WTC11 (cell line): ENCODE data around the gene GAB2. TPM values are rescaled to one million over a fixed set of nuclear protein-coding genes. Genes with fewer than 3 reads are reported as not detected.

Experiments
- ATAC-seq: fragments of 200-7000 bp; cut with Tn5 transposase; 2 replicates; pipeline ENCODE4 v1.10.0; 2021; ENCODE audit warnings: mild to moderate bottlenecking, moderate library complexity
- CTCF ChIA-PET: fragments of 300-600 bp; sonication (Branson Sonifier 250); formaldehyde crosslinking; loops from one replicate; lab custom pipeline; 2021; ENCODE audit warnings: antibody characterized with exemption; lab: Charles Lee
- POLR2A ChIA-PET: fragments of 350-600 bp; sonication (Branson Sonifier 250); formaldehyde crosslinking; loops from one replicate; lab custom pipeline; 2021; ENCODE audit warnings: antibody characterized with exemption; lab: Charles Lee
- DNase-seq: peaks from one replicate; pipeline ENCODE4 v3.0.0; 2021; ENCODE audit warnings: low spot score
- H3K27ac Mint-ChIP-seq: 2 replicates; pipeline ENCODE4 v1.8.0; 2021; ENCODE audit warnings: mixed read lengths
- H3K27me3 Mint-ChIP-seq: 2 replicates; pipeline ENCODE4 v1.8.0; 2021; ENCODE audit warnings: low read depth, mild to moderate bottlenecking, moderate library complexity, mixed read lengths
- H3K36me3 Mint-ChIP-seq: 2 replicates; pipeline ENCODE4 v1.8.0; 2021; ENCODE audit warnings: mixed read lengths
- H3K4me1 Mint-ChIP-seq: 2 replicates; pipeline ENCODE4 v1.8.0; 2022; ENCODE audit warnings: mixed read lengths
- H3K4me3 Mint-ChIP-seq: 2 replicates; pipeline ENCODE4 v1.8.0; 2021; ENCODE audit warnings: mild to moderate bottlenecking, moderate library complexity, mixed read lengths
- H3K9me3 Mint-ChIP-seq: 2 replicates; pipeline ENCODE4 v1.8.0; 2021; ENCODE audit warnings: mixed read lengths
- AFF4 ChIP-seq: sonication (generic); formaldehyde crosslinking; IDR thresholded peaks from 2 replicates; pipeline ENCODE4 v1.8.1; 2023; ENCODE audit warnings: mild to moderate bottlenecking, missing genetic modification reagents, borderline replicate concordance
- ATF1 ChIP-seq: sonication (generic); formaldehyde crosslinking; IDR thresholded peaks from 2 replicates; pipeline ENCODE4 v1.8.1; 2023; ENCODE audit warnings: mild to moderate bottlenecking, moderate library complexity, missing genetic modification reagents
- E2F5 ChIP-seq: sonication (generic); formaldehyde crosslinking; IDR thresholded peaks from 2 replicates; pipeline ENCODE4 v1.8.1; 2022; ENCODE audit warnings: mild to moderate bottlenecking, moderate library complexity, missing genetic modification reagents
- HMGA2 ChIP-seq: fragments of 250-450 bp; sonication (Bioruptor Pico); IDR thresholded peaks from 2 replicates; pipeline ENCODE4 v1.4.0; 2021; ENCODE audit warnings: mild to moderate bottlenecking, moderate library complexity
- MAX ChIP-seq: sonication (generic); formaldehyde crosslinking; IDR thresholded peaks from 2 replicates; pipeline ENCODE4 v1.8.0; 2022; ENCODE audit warnings: mild to moderate bottlenecking, missing genetic modification reagents
- MLX ChIP-seq: sonication (generic); formaldehyde crosslinking; IDR thresholded peaks from 2 replicates; pipeline ENCODE4 v1.8.1; 2023; ENCODE audit warnings: mild to moderate bottlenecking, missing genetic modification reagents, moderate library complexity
- MXD4 ChIP-seq: fragments of 250-450 bp; sonication (Bioruptor Pico); IDR thresholded peaks from 2 replicates; pipeline ENCODE4 v1.8.0; 2021; ENCODE audit warnings: mild to moderate bottlenecking, moderate library complexity, borderline replicate concordance
- NFATC4 ChIP-seq: fragments of 250-450 bp; sonication (Bioruptor Pico); IDR thresholded peaks from 2 replicates; pipeline ENCODE4 v1.9.0; 2021; ENCODE audit warnings: mild to moderate bottlenecking
- NR2C2 ChIP-seq: sonication (generic); formaldehyde crosslinking; IDR thresholded peaks from 2 replicates; pipeline ENCODE4 v1.8.0; 2022; ENCODE audit warnings: mild to moderate bottlenecking, missing genetic modification reagents
- NR3C1 ChIP-seq: sonication (generic); formaldehyde crosslinking; conservative IDR thresholded peaks from 2 replicates; pipeline ENCODE4 v1.8.1; 2023; ENCODE audit warnings: low read depth, mild to moderate bottlenecking, missing genetic modification reagents
- PREB ChIP-seq: sonication (generic); formaldehyde crosslinking; IDR thresholded peaks from 2 replicates; pipeline ENCODE4 v1.8.1; 2022; ENCODE audit warnings: mild to moderate bottlenecking, missing genetic modification reagents, moderate library complexity, borderline replicate concordance
- ZBTB21 ChIP-seq: sonication (generic); formaldehyde crosslinking; IDR thresholded peaks from 2 replicates; pipeline ENCODE4 v1.8.1; 2023; ENCODE audit warnings: mild to moderate bottlenecking, missing genetic modification reagents, borderline replicate concordance
- ZNF121 ChIP-seq: sonication (generic); formaldehyde crosslinking; IDR thresholded peaks from 2 replicates; pipeline ENCODE4 v1.8.0; 2023; ENCODE audit warnings: missing genetic modification reagents
- ZNF396 ChIP-seq: fragments of 250-450 bp; sonication (Bioruptor Pico); IDR thresholded peaks from 2 replicates; pipeline ENCODE4 v1.8.0; 2021; ENCODE audit warnings: mild to moderate bottlenecking, moderate library complexity, borderline replicate concordance
- ZNF416 ChIP-seq: fragments of 250-450 bp; sonication (Bioruptor Pico); IDR thresholded peaks from 2 replicates; pipeline ENCODE4 v1.9.0; 2021; ENCODE audit warnings: mild to moderate bottlenecking, inconsistent platforms
- ZNF425 ChIP-seq: fragments of 250-450 bp; sonication (Bioruptor Pico); conservative IDR thresholded peaks from 2 replicates; pipeline ENCODE4 v1.9.0; 2021; ENCODE audit warnings: mild to moderate bottlenecking
- ZNF512 ChIP-seq: sonication (generic); formaldehyde crosslinking; IDR thresholded peaks from 2 replicates; pipeline ENCODE4 v1.8.1; 2022; ENCODE audit warnings: missing genetic modification reagents, borderline replicate concordance
- ZNF671 ChIP-seq: fragments of 250-450 bp; sonication (Bioruptor Pico); IDR thresholded peaks from 2 replicates; pipeline ENCODE4 v1.8.0; 2021; ENCODE audit warnings: mild to moderate bottlenecking
- total RNA-seq: library from RNA; stranded (reverse); gene quantifications from 3 replicates; pipeline ENCODE4 v1.2.3, GENCODE V29; 2021

Gene GAB2
- total RNA-seq, 1 experiment from 2014 or later = 10.6 TPM

GRCh38 chr11:78230161-78230877 lies 187.3 kb downstream of the GAB2 start:
- no peak for ATAC-seq
- CTCF ChIA-PET = no interaction called here

GRCh38 chr11:78229106-78229505 lies 188.5 kb downstream of the GAB2 start:
- Mint-ChIP-seq H3K9me3 (no peaks in the 10 kb centered on the region), H3K27me3 (no peaks in the 10 kb centered on the region), H3K36me3 (peaks cover 6% of the 10 kb centered on the region; the same call in 1 of the 2 replicates), H3K4me1 (no peaks in the 10 kb centered on the region), H3K4me3 (no peak overlapping the region), H3K27ac (no peak overlapping the region)
- no peak for ATAC-seq
- DNase-seq = no peak
- ChIA-PET POLR2A (no interaction called here), CTCF (interaction anchor here (2.7 kb wide), 1 partner anchor 335 kb away, joined by 53 read pairs; no protein-coding TSS in a partner anchor)
- TF ChIP-seq ZNF671 (CRISPR knock-in tag) (no peak), E2F5 (CRISPR knock-in tag) (no peak), ZNF416 (no peak), ZNF121 (CRISPR knock-in tag) (no peak), ZNF512 (CRISPR knock-in tag) (no peak), NFATC4 (CRISPR knock-in tag) (no peak), HMGA2 (no peak), AFF4 (CRISPR knock-in tag) (no peak)

More at GRCh38 chr11:78230161-78230877, 187.3 kb downstream of the GAB2 start:
- Mint-ChIP-seq H3K27ac (no peak overlapping the region), H3K27me3 (no peaks in the 10 kb centered on the region), H3K9me3 (no peaks in the 10 kb centered on the region), H3K36me3 (no peaks in the 10 kb centered on the region)
- POLR2A ChIA-PET = no interaction called here
- TF ChIP-seq ATF1 (CRISPR knock-in tag) = no peak
- no peak for TF ChIP-seq NR3C1 (CRISPR knock-in tag)
- TF ChIP-seq PREB (CRISPR knock-in tag) = no peak
- TF ChIP-seq ZNF396 (CRISPR knock-in tag) = no peak
- no peak for TF ChIP-seq MLX (CRISPR knock-in tag)
- no peak for TF ChIP-seq MXD4 (CRISPR knock-in tag)
- TF ChIP-seq ZNF512 (CRISPR knock-in tag) = no peak
- no peak for TF ChIP-seq NR2C2 (CRISPR knock-in tag)
- no peak for TF ChIP-seq ZNF425 (CRISPR knock-in tag)
- no peak for TF ChIP-seq ZBTB21 (CRISPR knock-in tag)
- TF ChIP-seq MAX (CRISPR knock-in tag) = no peak
- TF ChIP-seq, all 79 proteins: peak for 0
- no peak for DNase-seq
- Mint-ChIP-seq H3K4me3 (no peak overlapping the region), H3K4me1 (no peaks in the 10 kb centered on the region)
